HUES64 (cell line): Measurements from ENCODE around the gene FAM151A. TPM values are rescaled to one million over a fixed set of nuclear protein-coding genes. Genes with fewer than 3 reads are reported as not detected.

Experiments used
- H3K27ac ChIP-seq: 2 replicates; pipeline ENCODE4 v1.7.0; 2013; ENCODE audit warnings: low read depth, low read length, inconsistent platforms
- H3K27me3 ChIP-seq: 2 replicates; pipeline ENCODE4 v1.6.1; 2013; ENCODE audit warnings: mild to moderate bottlenecking, low read length; ENCODE audit not compliant: insufficient read depth
- H3K36me3 ChIP-seq: 2 replicates; pipeline ENCODE4 v1.6.1; 2013; ENCODE audit warnings: mild to moderate bottlenecking, low read length; ENCODE audit not compliant: insufficient read depth
- H3K4me1 ChIP-seq: 2 replicates; pipeline ENCODE4 v1.6.1; 2013; ENCODE audit warnings: mild to moderate bottlenecking, low read length, moderate library complexity; ENCODE audit not compliant: insufficient read depth
- H3K4me3 ChIP-seq: 2 replicates; pipeline ENCODE4 v1.5.1; 2013; ENCODE audit warnings: mild to moderate bottlenecking, low read length, moderate library complexity
- H3K9ac ChIP-seq: 2 replicates; pipeline ENCODE4 v1.6.1; 2013; ENCODE audit warnings: mild to moderate bottlenecking, low read depth, low read length
- H3K9me3 ChIP-seq: 2 replicates; pipeline ENCODE4 v1.6.1; 2013; ENCODE audit warnings: low read depth, low read length; ENCODE audit not compliant: insufficient read depth
- WGBS: fragments of 150-250, 120-280 bp; methylation state at CpG from one replicate; pipeline ENCODE4 v1.1.7; 2013; ENCODE audit warnings: missing lambda C conversion rate; 5-methylcytosine and 5-hydroxymethylcytosine counted together
- polyA plus RNA-seq, 2 experiments: library from polyadenylated mRNA; stranded (reverse); fragments of 50-300 nt; gene quantifications; one replicate each; pipeline ENCODE4 v1.2.3, GENCODE V29; 2013

Gene FAM151A
- polyA plus RNA-seq (2013, experiment 1 of 2): not detected
- not detected for polyA plus RNA-seq (2013, experiment 2 of 2)

GRCh38 chr1:54623216-54624007 lies at the start of gene FAM151A:
Gene FAM151A (minus strand): TSS chr1:54623525. CDS start chr1:54623395, 130 bp downstream.
- H3K9me3 ChIP-seq: no peaks in the 10 kb centered on the region
- H3K4me3 ChIP-seq: no peak within 1 kb of the TSS
- H3K36me3 ChIP-seq: no peaks in the 10 kb centered on the region
- H3K4me1 ChIP-seq: no peaks in the 10 kb centered on the region
- no peak within 1 kb of the TSS for H3K27ac ChIP-seq
- no peaks in the 10 kb centered on the region for H3K27me3 ChIP-seq
- WGBS: 83% methylated on average over 18 of the region's 18 CpGs
- H3K9ac ChIP-seq: no peak within 1 kb of the TSS

- Histone ChIP-seq H3K4me1 (no peaks in the 10 kb centered on the region), H3K27ac (no peak overlapping the region), H3K36me3 (no peaks in the 10 kb centered on the region), H3K9ac (no peak overlapping the region), H3K9me3 (no peaks in the 10 kb centered on the region), H3K27me3 (no peaks in the 10 kb centered on the region), H3K4me3 (no peak overlapping the region)
- 36% methylated on average over 6 of the region's 6 CpGs for WGBS
Measured at GRCh38 chr1:54671985-54672608, 48.8 kb upstream of the FAM151A start.

GRCh38 chr1:54668567-54668966 lies 45.2 kb upstream of the FAM151A start:
- no peaks in the 10 kb centered on the region for H3K9me3 ChIP-seq
- no peaks in the 10 kb centered on the region for H3K4me1 ChIP-seq
- H3K27me3 ChIP-seq: no peaks in the 10 kb centered on the region
- no peak overlapping the region for H3K27ac ChIP-seq
- WGBS: 87% methylated on average over 2 of the region's 2 CpGs
- no peak overlapping the region for H3K9ac ChIP-seq
- no peaks in the 10 kb centered on the region for H3K36me3 ChIP-seq
- H3K4me3 ChIP-seq: no peak overlapping the region

- Histone ChIP-seq H3K9ac (no peak overlapping the region), H3K27me3 (no peaks in the 10 kb centered on the region), H3K36me3 (no peaks in the 10 kb centered on the region), H3K9me3 (no peaks in the 10 kb centered on the region), H3K4me1 (no peaks in the 10 kb centered on the region), H3K27ac (no peak overlapping the region), H3K4me3 (no peak overlapping the region)
- 83% methylated on average over 2 of the region's 2 CpGs for WGBS
Measured at GRCh38 chr1:54667797-54668196, 44.5 kb upstream of the FAM151A start.

GRCh38 chr1:54666333-54666732 lies 43.0 kb upstream of the FAM151A start:
- Histone ChIP-seq H3K9me3 (no peaks in the 10 kb centered on the region), H3K27me3 (no peaks in the 10 kb centered on the region), H3K9ac (no peak overlapping the region), H3K27ac (no peak overlapping the region), H3K36me3 (no peaks in the 10 kb centered on the region), H3K4me1 (no peaks in the 10 kb centered on the region), H3K4me3 (no peak overlapping the region)
- 91% methylated on average over 6 of the region's 6 CpGs for WGBS

- H3K36me3 ChIP-seq: no peaks in the 10 kb centered on the region
- 87% methylated on average over 5 of the region's 5 CpGs for WGBS
- H3K27me3 ChIP-seq: no peaks in the 10 kb centered on the region
- no peak overlapping the region for H3K27ac ChIP-seq
- no peak overlapping the region for H3K9ac ChIP-seq
- no peaks in the 10 kb centered on the region for H3K4me1 ChIP-seq
- H3K9me3 ChIP-seq: no peaks in the 10 kb centered on the region
- no peak overlapping the region for H3K4me3 ChIP-seq
Measured at GRCh38 chr1:54665852-54666251, 42.5 kb upstream of the FAM151A start.

- H3K36me3 ChIP-seq: no peaks in the 10 kb centered on the region
- peaks cover 3% of the 10 kb centered on the region; the same call in 1 of the 2 replicates for H3K9me3 ChIP-seq
- no peak overlapping the region for H3K4me3 ChIP-seq
- no peaks in the 10 kb centered on the region for H3K27me3 ChIP-seq
- no peak overlapping the region for H3K9ac ChIP-seq
- H3K4me1 ChIP-seq: no peaks in the 10 kb centered on the region
- WGBS: 89% methylated on average over 4 of the region's 4 CpGs
- H3K27ac ChIP-seq: no peak overlapping the region
Measured at GRCh38 chr1:54664364-54664763, 41.0 kb upstream of the FAM151A start.

GRCh38 chr1:54663725-54664124 lies 40.4 kb upstream of the FAM151A start:
- Histone ChIP-seq H3K4me1 (no peaks in the 10 kb centered on the region), H3K27me3 (no peaks in the 10 kb centered on the region), H3K9me3 (peaks cover 3% of the 10 kb centered on the region; the same call in 1 of the 2 replicates), H3K4me3 (no peak overlapping the region), H3K36me3 (no peaks in the 10 kb centered on the region), H3K9ac (no peak overlapping the region), H3K27ac (no peak overlapping the region)
- 87% methylated on average over 4 of the region's 4 CpGs for WGBS

- Histone ChIP-seq H3K27me3 (no peaks in the 10 kb centered on the region), H3K27ac (no peak overlapping the region), H3K36me3 (no peaks in the 10 kb centered on the region), H3K9ac (no peak overlapping the region), H3K9me3 (peaks cover 3% of the 10 kb centered on the region; the same call in 1 of the 2 replicates), H3K4me3 (no peak overlapping the region), H3K4me1 (no peaks in the 10 kb centered on the region)
- 92% methylated on average over 2 of the region's 2 CpGs for WGBS
Measured at GRCh38 chr1:54658164-54658913, 35.0 kb upstream of the FAM151A start.

GRCh38 chr1:54653036-54653435 lies 29.7 kb upstream of the FAM151A start:
- H3K27me3 ChIP-seq: no peaks in the 10 kb centered on the region; the same call in 1 of the 2 replicates
- no peak overlapping the region for H3K4me3 ChIP-seq
- no peaks in the 10 kb centered on the region for H3K36me3 ChIP-seq
- no peak overlapping the region for H3K9ac ChIP-seq
- H3K4me1 ChIP-seq: no peaks in the 10 kb centered on the region
- H3K27ac ChIP-seq: no peak overlapping the region
- H3K9me3 ChIP-seq: no peaks in the 10 kb centered on the region
- WGBS: 85% methylated on average over 4 of the region's 4 CpGs

GRCh38 chr1:54652168-54652567 lies 28.8 kb upstream of the FAM151A start:
- H3K9ac ChIP-seq: no peak overlapping the region
- H3K27ac ChIP-seq: no peak overlapping the region
- no peaks in the 10 kb centered on the region for H3K9me3 ChIP-seq
- no peaks in the 10 kb centered on the region for H3K36me3 ChIP-seq
- no peak overlapping the region for H3K4me3 ChIP-seq
- no peaks in the 10 kb centered on the region for H3K4me1 ChIP-seq
- no peaks in the 10 kb centered on the region; the same call in 1 of the 2 replicates for H3K27me3 ChIP-seq
